GM18867 (cell line): ENCODE results near the gene KCNJ10.

Source experiments
- ATAC-seq: cut with Tn5 transposase; IDR thresholded peaks from one replicate; pipeline ENCODE4 v1.9.1; 2021; ENCODE audit warnings: mild to moderate bottlenecking, moderate library complexity; ENCODE audit not compliant: unreplicated experiment

Gene KCNJ10

GRCh38 chr1:160099716-160100375, 29.9 kb upstream of the KCNJ10 start:
- no peak for ATAC-seq

GRCh38 chr1:160098852-160099561, 29.0 kb upstream of the KCNJ10 start:
- peak; percentile 81 for ATAC-seq

GRCh38 chr1:160097911-160098851, 28.2 kb upstream of the KCNJ10 start, which contains the start of gene IGSF8:
IGSF8 (minus strand) TSS chr1:160098619; CDS start chr1:160098472, 147 bp downstream.
- peak; percentile 53 for ATAC-seq

GRCh38 chr1:160097151-160097910, 27.4 kb upstream of the KCNJ10 start:
- no peak for ATAC-seq

- no peak for ATAC-seq
Measured at GRCh38 chr1:160096274-160097116, 26.5 kb upstream of the KCNJ10 start.

GRCh38 chr1:160095382-160096105, 25.6 kb upstream of the KCNJ10 start:
- ATAC-seq: no peak

- no peak for ATAC-seq
Measured at GRCh38 chr1:160094806-160095205, 24.8 kb upstream of the KCNJ10 start.

- ATAC-seq: no peak
Measured at GRCh38 chr1:160094291-160094625, 24.3 kb upstream of the KCNJ10 start.

GRCh38 chr1:160093624-160094290, 23.8 kb upstream of the KCNJ10 start:
- ATAC-seq: no peak

GRCh38 chr1:160093069-160093395, 23.1 kb upstream of the KCNJ10 start:
- ATAC-seq: no peak

- ATAC-seq: no peak
Measured at GRCh38 chr1:160092366-160093068, 22.6 kb upstream of the KCNJ10 start.

GRCh38 chr1:160091666-160092223, 21.8 kb upstream of the KCNJ10 start:
- ATAC-seq: no peak

GRCh38 chr1:160090760-160091159, 20.8 kb upstream of the KCNJ10 start:
- no peak for ATAC-seq

GRCh38 chr1:160089883-160090282, 19.9 kb upstream of the KCNJ10 start:
- ATAC-seq: no peak

GRCh38 chr1:160087118-160087662, 17.2 kb upstream of the KCNJ10 start:
- no peak for ATAC-seq

- ATAC-seq: no peak
Measured at GRCh38 chr1:160086456-160086892, 16.5 kb upstream of the KCNJ10 start.

GRCh38 chr1:160085686-160086455, 15.9 kb upstream of the KCNJ10 start:
- peak; percentile 49 for ATAC-seq
